HS-5 (cell line): Measurements from ENCODE around the gene ZMIZ1.

Experiments
- DNase-seq: peaks from one replicate; pipeline ENCODE4 v3.0.0-alpha.2; 2012; ENCODE audit warnings: low read depth

The ZMIZ1 gene

DNA sequence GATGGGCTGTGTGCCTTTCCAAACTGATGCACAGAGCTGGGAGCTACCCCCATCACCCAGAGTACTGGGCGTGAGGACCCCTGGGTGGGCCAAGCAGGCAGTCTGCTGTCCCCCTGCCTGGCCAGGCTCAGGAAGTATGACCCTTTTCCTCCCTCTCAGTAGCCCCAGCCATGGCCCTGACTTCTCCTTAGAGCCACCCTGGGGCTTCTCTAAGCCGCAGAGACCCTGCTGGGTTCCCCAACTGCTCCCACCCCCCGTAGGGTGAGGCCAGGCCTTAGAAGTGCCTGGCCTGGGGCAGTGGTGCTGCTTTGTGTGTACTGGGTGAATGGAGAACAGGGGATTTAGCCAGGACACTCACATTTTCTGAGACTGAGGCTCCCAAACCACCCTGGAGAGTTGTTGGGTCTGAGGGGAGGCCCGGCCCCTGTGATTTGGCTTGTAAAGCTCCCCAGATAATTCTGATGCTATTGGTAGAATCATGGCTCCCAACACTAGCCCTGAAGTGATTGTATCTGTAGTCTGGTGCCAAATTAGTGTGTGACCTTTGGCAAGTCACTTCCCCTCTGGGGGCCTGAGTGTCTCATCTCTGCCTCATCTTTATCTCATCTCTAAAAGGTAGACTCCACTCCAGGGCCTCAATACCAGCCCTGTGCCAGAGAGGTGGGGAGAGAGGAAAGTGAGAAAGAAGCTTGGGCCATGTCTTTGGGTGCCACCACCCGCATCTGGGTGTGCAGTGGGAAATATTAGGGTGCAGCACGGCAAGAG, 178.8 kb downstream of the ZMIZ1 start:
- DNase-seq, result no peak

DNA sequence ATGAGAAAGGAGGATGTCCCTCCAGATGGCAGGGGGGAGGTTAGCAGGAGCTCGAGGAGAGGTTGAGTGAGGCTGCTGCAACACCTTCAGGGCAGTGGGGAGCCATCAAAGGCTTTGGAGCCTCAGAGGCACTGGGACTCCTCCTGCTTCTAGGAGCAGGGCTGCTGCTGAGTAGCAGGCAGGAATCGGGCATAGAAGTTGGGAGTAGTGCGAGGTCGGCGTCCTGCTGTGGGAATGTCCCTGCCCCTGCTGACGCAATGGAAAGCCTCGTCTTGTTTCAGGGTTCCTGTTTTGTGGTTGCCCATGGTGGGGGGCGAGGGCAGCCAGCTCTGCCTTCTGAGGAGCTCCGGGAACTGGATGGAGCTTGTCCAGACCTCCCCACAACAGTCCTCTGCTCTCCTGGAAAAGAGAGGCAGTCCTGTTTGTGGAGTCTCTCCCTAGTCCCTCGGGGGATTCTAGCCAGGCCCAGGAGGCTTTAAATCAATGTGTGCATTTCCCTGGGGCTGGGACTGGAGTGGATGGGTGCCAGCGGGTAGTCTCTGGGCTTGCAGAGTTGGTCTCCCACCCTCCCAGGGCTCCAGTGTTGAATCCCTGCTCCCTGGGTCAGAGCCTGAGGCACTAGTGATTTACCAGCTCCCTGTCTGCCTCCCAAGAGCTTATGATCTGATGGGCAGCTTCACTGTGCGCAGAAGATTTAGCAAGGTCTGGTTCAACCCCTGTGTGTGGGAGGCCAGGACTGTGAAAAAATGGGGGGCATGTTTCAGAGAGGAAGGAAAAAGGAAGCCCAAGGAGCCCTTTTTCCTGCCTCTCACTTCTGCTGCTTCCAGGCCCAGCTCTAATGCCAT, 179.8 kb downstream of the ZMIZ1 start:
- DNase-seq, result no peak

DNA sequence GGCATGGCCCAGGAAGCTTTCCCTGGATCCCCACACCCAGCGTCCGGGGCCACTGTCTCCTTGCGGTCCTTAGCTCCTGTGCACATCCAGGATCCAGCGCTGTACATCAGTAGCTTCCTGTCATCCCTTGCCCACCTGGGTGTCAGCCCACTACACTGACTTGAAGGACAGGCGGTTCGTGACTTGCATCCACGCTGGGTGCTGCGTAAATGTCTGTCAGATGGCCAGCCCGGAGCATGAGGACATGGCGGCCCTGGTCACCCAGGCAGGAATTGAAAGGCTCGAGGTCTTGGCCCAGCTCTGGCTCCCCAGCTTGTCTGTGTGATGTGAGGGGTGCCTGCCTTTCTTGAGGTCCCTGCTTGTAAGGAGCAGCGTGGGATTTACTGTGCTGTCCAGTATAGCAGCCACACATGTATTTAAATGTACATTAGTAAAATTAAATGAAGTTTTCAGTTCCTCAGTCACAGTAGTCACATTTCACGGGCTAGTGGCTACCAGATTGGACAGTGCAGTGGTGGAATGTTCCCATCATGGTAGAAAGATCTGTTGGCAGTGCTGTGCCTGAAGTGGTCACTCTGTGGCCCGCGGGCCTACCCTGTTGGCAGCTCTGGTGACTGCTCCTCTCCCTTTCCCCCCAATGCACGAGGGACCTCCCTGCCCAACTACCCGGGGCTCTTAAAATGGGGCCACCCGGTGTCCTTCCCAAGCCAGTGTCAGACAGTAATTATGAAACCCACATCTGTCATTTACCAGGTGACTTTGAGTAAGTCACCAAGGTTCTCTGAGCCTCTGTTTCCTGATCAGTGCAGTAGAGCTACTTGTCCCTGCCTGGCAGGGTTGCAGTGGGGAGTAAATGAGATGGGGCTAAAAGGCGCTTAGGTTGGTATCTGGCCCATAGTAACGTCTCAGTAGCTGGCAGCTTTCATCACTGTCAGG, 180.7 kb downstream of the ZMIZ1 start:
- no peak for DNase-seq

DNA sequence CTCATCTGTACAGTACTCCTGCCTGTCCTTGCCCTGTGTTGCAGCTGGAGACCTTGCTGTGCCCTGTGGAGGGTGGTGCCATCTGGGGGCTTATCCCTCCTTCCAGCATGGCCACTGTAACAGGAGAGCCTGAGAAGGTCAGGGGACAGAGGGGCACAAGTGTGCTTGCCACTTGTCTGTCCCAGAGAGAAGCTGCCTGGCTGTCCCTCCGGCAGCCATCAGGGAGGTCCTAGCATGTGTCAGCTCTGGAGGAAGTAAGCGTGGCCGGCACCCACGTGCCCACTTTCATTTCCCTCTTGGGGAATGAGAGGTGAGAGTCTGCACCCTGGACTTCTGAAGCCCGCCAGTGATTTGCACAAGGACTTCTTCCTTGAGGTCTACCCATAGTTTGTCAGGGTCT, 181.5 kb downstream of the ZMIZ1 start:
- DNase-seq, result no peak

DNA sequence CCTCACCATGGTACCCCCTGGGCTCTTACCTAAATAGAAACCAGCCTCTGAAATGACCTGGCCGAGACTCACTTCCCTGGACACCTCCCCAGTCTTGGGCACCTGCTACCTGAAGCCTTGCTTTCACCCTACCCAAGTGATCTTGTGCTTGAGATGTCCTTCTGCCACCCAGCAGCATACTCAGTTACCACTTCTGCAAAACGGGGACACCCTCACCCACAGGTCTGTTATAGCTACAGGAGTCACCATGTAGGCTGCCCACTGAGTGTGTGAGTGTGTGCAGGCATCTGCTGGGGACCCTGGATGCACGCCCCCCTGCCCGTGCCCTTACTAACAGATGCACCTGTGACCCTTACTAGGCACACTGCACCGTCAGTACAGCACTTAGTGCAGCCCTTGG, 183.7 kb downstream of the ZMIZ1 start:
- DNase-seq, result no peak

DNA sequence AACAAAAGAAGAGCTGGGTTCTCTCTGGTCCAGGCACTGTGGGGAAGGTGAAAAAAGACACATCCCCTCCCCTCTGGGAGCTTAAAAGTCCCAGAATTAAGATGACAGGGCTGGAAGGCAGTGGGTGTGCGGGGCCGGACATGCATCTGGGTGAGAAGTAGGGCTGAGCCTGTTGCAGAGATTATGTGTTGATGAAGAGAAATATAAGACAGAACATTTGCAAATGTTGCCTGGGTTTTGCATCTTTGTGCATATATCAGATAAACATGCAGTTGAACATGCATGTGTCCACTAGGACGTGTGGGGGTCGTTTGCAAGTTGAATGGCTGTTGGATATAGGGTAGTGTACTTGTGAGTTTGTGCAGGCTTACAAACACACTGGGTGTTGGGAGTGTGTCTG, 184.2 kb downstream of the ZMIZ1 start:
- DNase-seq, result no peak

DNA sequence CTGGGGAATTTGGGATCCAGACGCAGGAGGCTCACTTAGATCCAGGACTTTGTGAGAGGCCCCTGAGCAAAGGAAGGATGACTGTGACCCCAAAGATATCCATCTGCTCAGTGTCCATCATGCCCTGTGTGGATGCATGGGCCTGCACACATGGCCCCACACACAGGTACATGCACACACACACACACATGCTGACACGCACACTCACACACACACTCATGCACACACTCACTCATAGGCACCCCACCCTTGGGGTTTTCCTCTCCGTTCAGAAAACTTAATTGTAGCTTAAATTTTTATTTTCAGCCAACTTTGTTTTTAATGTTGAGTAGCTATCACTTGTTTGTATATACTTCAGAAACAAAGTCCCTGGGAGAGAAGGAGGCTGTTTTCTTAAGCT, 184.9 kb downstream of the ZMIZ1 start:
- DNase-seq, result no peak

DNA sequence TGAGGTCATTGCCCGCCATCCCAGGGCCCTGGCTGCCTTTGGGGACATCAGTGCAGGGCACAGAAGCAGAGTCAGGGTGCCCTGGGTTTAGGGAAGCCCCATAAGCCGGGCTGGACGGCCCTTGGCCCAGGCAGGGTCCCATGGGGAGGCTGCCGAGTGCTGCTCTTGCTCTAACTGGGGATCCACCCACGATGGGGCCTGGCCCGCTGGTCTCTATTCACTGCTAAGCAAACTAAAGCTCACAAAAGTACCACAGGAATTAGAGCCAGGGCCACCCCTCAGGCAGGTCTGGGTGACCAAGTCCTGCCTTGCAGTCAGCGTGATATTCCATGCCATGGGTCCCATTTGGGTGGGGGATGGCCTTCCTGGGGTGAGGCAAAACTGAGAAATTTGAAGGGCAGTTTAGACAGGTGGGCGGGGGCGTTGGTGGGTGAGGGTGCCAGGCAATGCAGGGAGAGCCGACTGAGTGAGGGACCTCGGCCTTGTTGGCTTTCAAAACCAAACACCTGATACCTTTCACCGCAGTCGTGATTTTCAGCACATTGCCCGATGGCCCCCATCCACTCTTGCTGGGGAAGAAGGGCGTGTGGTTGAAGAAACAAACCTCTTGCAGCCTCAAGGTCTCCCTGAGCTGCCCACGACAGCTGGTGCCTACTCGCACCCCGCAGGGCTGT, 185.7 kb downstream of the ZMIZ1 start:
- DNase-seq, result no peak

DNA sequence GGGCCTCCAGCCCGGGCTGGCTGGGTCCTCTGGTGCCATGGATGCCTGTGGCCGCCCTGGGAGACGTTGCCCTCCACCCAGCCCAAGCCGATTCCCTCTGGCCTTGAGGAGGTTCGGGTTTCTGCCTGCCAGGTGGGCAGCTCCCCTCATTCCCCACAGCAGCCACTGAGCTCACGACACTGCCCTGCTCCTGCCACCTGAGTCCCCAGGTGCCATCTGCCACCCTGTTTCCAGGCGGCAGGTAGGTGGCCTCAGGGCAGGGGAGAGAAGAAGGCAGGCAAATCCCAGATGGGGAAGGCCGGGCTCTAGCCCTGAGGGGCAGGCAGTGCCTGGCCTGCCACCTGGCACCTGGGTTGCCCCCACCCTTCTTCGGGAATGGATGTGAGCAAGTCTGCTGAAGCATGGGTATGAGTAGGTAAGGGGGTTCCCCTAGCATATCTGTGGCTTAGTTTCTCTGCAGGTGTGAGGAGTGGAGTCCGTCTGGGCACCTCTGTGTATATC, 186.3 kb downstream of the ZMIZ1 start:
- no peak for DNase-seq

DNA sequence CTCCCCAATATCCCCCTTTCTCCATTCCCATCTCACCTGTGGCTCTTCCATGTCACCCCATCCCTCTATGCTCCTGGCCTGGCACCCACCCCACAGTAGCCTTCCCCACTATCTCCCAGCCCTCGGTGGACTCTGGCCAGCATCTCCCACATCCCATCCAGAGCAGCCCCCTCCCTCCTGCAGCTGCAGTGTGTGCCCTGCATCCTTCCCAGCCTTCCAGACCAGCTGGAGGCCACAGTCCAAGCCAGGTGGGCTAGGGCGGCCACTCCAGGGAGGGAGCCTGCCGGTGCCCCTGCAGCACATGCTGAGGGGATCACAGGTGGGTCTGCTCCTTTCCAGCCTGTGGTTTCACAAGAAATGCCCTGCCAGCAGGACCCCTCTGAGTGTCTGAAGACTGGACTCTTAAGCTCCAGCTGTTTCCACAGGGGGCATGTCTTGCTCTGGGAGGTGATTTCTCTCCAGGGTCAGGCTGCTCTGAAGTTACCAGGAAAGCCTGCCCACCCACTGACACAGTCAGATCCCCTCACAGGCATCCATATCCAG, 187.6 kb downstream of the ZMIZ1 start:
- DNase-seq, result no peak

DNA sequence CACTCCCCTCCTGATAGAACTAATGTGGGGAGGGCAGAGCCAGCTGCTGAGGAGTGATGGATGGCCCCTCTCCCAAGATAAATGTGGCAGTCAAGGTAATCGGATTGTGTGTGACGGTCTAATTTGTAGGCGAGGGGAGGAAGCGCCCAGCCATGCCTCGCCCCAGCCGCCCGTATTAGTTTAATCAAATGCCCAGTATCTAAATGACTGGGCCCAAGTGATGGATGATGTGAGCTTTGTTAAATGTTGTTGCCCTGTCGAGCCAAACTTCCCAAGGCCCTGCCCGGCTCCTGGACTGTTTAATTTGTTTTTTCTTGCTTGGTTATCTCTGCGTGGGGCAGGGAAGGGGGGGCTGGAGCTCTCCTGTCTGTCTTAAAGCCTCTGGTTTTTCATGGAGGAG, 190.1 kb downstream of the ZMIZ1 start:
- DNase-seq, result no peak

DNA sequence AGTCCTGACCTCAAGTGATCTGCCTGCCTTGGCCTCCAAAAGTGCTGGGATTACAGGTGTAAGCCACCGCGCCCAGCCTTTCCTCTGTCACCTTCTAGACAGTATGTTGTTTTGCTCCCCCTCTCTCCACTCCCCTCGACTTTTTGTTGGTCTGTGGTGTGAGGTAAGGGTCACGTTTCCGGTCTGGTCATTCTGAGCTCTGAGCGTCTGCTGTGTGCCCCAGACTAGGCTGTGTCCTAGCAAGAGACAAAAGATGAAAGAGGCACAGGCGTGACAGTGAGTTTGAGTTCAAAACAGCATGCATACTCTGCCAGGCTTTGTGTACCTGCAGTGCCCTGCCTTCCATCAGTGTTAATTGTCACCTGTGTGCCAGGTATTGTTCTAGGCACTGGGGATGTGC, 191.1 kb downstream of the ZMIZ1 start:
- DNase-seq, result no peak

DNA sequence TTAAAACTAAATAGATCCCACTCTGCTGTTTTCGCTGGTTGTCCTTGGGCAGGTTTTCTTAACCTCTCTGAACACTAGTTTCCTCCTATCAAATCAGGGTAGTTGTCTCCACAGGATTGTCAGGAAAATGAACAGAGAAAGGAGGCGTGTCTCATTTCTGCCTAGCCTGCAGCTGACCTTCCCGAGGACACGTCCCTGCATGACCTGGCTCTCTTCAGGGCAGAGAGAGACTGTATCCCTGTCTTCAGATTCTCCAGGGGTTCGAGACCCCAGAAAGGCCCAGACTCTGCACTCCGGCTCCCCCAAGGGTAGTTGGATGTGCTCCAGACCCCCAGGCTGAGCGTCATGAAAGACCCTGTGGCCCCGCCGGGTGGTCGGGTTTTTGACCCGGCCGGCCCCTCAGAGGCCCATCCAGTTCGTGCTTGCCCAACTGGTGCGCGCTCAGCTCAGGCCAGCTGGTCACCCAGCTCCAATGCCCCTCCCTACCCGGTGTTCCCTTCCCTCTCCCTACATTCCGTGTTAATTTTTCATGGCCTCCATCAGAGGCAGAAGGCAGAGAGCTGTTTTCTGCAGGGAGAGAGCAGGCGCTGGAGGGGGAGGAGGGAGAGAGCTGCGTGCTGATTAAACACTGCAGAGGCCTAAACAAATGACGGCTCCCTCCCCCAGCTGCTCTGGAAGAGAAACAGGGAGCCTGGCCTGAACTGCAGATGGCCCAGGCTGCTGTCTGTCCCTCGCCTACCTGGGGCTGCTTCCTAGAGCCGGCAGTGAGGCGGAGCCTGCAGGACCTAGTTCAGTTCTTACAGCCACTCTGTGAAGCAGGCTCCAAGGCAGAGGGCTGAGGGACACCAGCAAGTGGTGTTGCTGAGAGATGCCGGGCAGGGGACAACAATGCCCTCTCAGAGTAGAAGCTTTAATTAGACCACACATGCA, 192.3 kb downstream of the ZMIZ1 start:
- DNase-seq, result no peak

DNA sequence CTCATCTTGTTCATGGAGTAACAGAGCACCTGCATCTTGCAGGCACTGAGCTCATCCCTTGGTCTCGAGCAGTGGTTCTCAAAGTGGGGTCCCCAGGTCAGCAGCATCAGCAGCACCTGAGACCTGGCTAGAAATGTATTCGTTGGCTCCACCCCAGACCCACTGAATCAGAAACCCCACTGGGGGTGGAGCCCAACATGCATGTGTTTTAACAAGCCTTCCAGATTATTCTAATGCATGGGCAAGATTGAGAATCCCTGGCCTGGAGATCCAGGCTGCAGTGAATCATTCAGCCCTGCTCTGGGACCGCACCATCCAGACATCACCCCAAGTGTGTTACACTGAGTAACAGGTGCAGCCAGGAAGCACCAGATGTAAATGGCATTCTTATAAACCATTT, 193.4 kb downstream of the ZMIZ1 start:
- no peak for DNase-seq

DNA sequence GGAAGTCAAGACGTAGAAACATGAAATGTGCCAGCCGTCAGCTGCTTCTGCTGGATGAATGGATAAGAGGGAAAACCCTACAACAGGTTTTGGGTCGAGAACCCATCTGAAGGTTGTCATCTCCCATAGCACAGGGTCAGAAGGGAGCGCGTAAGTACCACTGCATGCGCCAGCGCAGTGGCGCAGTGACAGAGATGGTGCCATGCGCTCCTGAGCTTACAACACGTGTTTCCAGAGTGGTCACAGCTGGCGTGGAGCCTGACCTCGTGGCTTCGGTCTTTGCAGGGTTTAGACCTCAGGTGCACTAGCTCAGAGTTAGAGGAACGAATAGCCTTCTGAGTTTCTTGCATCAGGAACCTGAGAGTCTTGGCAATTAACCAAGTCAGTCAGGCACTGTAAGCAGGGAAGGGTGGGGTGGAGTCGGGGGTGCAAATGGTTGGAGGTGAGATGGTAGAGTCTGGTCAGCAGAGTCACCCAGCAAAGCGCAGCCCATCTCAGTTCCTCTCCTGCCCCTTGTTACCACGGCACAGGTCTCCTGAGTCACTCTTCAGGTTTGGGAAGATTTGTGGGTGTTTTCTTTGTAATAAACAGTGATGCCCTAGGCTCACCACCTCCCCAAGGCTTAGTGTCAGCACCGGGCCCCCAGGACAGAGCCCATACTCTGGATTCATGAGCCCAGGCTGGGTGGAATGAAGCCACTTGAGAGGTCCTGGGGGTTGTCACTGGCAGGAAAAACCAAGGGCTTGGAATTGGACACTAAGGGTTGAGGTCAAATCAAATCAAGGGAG, 194.4 kb downstream of the ZMIZ1 start:
- DNase-seq, result no peak

DNA sequence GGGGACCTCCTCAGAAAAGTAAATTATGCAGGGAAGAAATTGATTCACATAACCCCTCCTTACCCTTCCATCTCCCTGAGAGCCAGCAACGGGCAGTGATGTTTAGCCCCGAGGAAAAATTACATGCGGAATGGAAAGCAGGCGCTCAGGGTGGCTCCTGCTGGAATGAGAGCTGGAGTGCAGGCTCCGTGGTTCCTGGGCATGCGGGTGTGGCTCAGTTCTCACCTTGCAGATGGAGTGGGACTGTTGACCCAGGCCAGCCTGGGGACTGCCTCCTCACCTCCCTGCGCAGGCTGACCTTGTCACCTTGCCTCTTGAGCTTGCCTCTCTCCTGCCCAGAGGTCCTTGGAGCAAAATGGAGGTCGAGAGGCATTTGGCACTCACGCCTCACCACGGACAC, 195.2 kb downstream of the ZMIZ1 start:
- no peak for DNase-seq

DNA sequence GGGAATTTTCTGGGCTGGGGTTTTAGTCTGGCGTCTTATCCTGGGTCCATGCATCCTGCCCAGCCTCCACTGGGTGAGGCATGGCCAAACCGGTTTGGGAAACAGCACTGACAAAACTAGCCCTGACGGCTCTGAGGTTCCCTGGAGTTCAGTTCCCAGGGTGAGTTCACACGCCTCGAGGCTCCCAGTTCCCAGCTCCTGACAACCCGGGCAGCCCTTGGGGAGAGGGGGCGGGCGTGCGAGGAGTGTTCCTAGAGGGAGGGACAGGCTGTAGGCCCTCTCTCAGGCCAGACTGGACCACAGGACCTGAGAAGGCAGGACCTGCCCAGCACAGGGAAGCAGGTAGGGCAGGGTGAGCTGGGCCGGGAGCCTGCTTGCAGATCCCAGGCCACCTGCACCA, 196.2 kb downstream of the ZMIZ1 start:
- no peak for DNase-seq

DNA sequence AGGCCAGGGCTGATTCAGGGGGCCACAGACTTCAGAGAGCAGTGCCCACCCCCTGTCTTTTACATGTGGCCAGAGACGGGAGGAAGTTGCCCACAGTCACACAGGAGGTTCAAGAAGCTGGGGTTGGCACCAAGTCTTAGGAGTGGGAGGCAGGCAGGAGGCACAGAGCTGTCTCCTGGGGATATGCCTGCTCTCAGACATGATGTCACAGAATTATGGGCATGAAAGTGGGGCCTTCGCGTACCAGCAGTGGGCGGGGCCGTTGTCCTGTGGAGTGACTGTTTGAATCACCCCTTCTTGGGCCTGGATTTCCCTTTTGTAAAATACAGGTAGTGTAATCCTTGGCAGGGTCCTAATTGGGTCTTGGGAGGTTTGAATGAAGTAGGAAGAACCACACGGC, 197.3 kb downstream of the ZMIZ1 start:
- DNase-seq, result no peak

DNA sequence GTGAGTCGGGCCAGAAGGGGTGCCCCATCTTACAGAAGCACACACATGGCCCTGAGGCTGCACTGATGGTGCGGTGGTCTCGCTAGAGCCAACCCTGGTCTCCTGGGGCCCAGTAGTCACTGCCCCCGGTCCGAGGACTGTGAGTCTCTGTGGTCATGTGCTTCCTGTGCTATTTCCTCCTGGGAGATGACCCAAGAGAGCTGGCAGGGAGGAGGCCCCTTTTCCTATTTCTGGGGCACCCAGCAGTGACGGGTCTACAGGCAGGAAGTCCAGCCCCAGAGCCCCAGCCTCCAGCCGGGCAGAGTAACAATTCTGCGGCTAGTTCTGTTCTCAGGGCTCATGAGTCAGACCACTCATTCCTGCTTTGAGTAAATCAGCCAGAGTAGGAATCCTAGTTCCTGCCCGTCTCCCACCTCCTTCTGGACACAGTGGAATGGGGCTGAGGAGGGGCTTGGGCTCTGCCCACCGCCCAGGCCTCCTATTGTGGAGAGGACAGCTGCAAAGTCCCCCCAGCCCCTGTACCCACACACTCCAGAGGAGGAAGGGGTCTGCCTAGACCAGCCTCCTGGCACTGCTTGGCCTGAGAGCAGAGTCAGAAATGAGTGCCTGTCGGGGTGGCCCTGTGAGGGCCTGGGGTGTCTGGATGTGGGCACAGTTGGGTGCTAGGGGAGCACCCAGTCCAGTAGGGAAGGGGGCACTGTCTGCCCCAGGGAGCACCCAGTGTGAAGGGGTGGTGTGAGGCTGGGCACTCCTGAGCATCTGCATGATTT, 198.0 kb downstream of the ZMIZ1 start:
- DNase-seq, result peak; percentile 68
